WERI-Rb-1 (cell line): ENCODE results near the gene NRF1.
"Not testable (repeated sequence)": the region's sequence is repeated elsewhere in the genome, so short reads cannot be mapped to it uniquely, and the experiment has no call there.

Source experiments
- DNase-seq: peaks from one replicate; pipeline ENCODE4 v3.0.0-alpha.2; 2020
- H3K27ac ChIP-seq: fragments of 250-450 bp; sonication (Bioruptor Pico); 2 replicates; pipeline ENCODE4 v1.5.1; 2020; ENCODE audit warnings: mild to moderate bottlenecking, moderate library complexity
- H3K27me3 ChIP-seq: fragments of 250-450 bp; sonication (Bioruptor Pico); 2 replicates; pipeline ENCODE4 v1.5.1; 2021; ENCODE audit warnings: mild to moderate bottlenecking, low read depth, moderate library complexity; ENCODE audit not compliant: insufficient read depth, severe bottlenecking
- H3K36me3 ChIP-seq: fragments of 250-450 bp; sonication (Bioruptor Pico); 2 replicates; pipeline ENCODE4 v1.5.1; 2020; ENCODE audit warnings: mild to moderate bottlenecking, moderate library complexity
- H3K4me3 ChIP-seq: 2 replicates; pipeline ENCODE4 v1.5.1; 2011; ENCODE audit warnings: low read depth, mild to moderate bottlenecking, control low read depth, low read length
- H3K9me3 ChIP-seq: fragments of 250-450 bp; sonication (Bioruptor Pico); 2 replicates; pipeline ENCODE4 v1.5.1; 2021; ENCODE audit warnings: mild to moderate bottlenecking, moderate library complexity; ENCODE audit not compliant: severe bottlenecking
- TF ChIP-seq, protein P1 (sequence below): IDR thresholded peaks from 2 replicates; pipeline ENCODE4 v1.5.1; 2011; ENCODE audit warnings: low read depth, mild to moderate bottlenecking, control low read depth, inconsistent platforms, low read length

Gene NRF1

GRCh38 chr7:129588268-129588667 lies 23.3 kb upstream of the NRF1 start:
- TF ChIP-seq, protein P1, sequence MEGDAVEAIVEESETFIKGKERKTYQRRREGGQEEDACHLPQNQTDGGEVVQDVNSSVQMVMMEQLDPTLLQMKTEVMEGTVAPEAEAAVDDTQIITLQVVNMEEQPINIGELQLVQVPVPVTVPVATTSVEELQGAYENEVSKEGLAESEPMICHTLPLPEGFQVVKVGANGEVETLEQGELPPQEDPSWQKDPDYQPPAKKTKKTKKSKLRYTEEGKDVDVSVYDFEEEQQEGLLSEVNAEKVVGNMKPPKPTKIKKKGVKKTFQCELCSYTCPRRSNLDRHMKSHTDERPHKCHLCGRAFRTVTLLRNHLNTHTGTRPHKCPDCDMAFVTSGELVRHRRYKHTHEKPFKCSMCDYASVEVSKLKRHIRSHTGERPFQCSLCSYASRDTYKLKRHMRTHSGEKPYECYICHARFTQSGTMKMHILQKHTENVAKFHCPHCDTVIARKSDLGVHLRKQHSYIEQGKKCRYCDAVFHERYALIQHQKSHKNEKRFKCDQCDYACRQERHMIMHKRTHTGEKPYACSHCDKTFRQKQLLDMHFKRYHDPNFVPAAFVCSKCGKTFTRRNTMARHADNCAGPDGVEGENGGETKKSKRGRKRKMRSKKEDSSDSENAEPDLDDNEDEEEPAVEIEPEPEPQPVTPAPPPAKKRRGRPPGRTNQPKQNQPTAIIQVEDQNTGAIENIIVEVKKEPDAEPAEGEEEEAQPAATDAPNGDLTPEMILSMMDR, result no peak
- no peak overlapping the region for H3K27ac ChIP-seq
- H3K36me3 ChIP-seq, result no peaks in the 10 kb centered on the region
- no peak overlapping the region for H3K4me3 ChIP-seq
- no peak for DNase-seq
- peaks cover 31% of the 10 kb centered on the region for H3K9me3 ChIP-seq
- H3K27me3 ChIP-seq, result no peaks in the 10 kb centered on the region

DNA sequence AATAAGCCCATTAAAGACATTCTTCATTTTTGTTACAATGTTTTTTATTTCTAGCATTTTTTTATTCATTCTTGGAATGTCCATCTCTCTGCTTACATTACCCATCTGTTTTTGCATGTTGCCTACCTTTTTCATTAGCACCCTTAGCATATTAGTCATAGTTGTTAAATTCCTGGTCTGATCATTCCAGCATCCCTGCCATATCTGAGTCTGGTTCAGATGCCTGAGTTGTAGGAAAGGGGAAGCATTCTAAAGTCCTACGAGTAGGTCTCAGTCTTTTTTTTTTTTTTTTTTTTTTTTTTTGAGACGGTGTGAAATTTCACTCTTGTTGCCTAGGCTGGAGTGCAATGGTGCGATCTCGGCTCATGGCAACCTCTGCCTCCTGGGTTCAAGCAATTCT lies 19.7 kb upstream of the NRF1 start:
- H3K9me3 ChIP-seq, result peaks cover 10% of the 10 kb centered on the region

GRCh38 chr7:129596386-129596785 lies 15.1 kb upstream of the NRF1 start:
- not testable (repeated sequence) for H3K27me3 ChIP-seq, H3K36me3 ChIP-seq, DNase-seq, H3K27ac ChIP-seq, H3K9me3 ChIP-seq, H3K4me3 ChIP-seq

More for the DNA sequence above, 19.7 kb upstream of the NRF1 start:
- no peaks in the 10 kb centered on the region for H3K27me3 ChIP-seq
- no peak for DNase-seq
- no peaks in the 10 kb centered on the region for H3K36me3 ChIP-seq
- H3K4me3 ChIP-seq, result no peak overlapping the region
- TF ChIP-seq, protein P1, result no peak
- no peak overlapping the region for H3K27ac ChIP-seq

GRCh38 chr7:129597672-129598071 lies 13.8 kb upstream of the NRF1 start:
- DNase-seq, result no peak
- Histone ChIP-seq H3K27ac (no peak overlapping the region), H3K9me3 (no peaks in the 10 kb centered on the region), H3K36me3 (no peaks in the 10 kb centered on the region), H3K27me3 (no peaks in the 10 kb centered on the region), H3K4me3 (no peak overlapping the region)
- TF ChIP-seq, protein P1, result no peak

GRCh38 chr7:129599174-129599573 lies 12.3 kb upstream of the NRF1 start:
- Histone ChIP-seq H3K9me3 (no peaks in the 10 kb centered on the region), H3K27ac (no peak overlapping the region), H3K36me3 (no peaks in the 10 kb centered on the region), H3K27me3 (no peaks in the 10 kb centered on the region), H3K4me3 (no peak overlapping the region)
- no peak for DNase-seq
- TF ChIP-seq, protein P1, result no peak

- not testable (repeated sequence) for H3K27ac ChIP-seq, H3K27me3 ChIP-seq, DNase-seq, H3K9me3 ChIP-seq, H3K36me3 ChIP-seq, H3K4me3 ChIP-seq
These were observed 7.9 kb upstream of the NRF1 start for GRCh38 chr7:129603594-129603993.

DNA sequence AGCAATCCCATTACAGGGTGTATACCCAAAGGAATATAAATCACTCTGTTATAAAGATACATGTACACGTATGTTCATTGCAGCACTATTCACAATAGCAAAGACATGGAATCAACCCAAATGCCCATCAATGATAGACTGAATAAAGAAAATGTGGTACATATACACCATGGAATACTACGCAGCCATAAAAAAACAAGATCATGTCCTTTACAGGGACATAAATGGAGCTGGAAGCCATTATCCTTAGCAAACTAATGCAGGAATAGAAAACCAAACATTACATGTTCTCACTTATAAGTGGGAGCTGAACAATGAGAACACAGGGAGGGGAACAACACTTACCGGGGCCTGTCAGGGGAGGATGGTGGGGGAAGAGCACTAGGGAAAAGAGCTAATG lies 7.5 kb upstream of the NRF1 start:
- DNase-seq, H3K27me3 ChIP-seq, H3K36me3 ChIP-seq, H3K27ac ChIP-seq, H3K4me3 ChIP-seq, H3K9me3 ChIP-seq: not testable (repeated sequence)
